K562 (cell line): ENCODE data around the gene CSNK1D. TPM values are rescaled to one million over a fixed set of nuclear protein-coding genes. Genes with fewer than 3 reads are reported as not detected.

Experiments
- HOXB6 ChIP-seq: fragments of 250-450 bp; sonication (Bioruptor Pico); IDR thresholded peaks from 2 replicates; pipeline ENCODE4 v1.5.1; 2022; ENCODE audit warnings: mild to moderate bottlenecking, borderline replicate concordance
- MTA2 ChIP-seq: fragments of 450-650 bp; IDR thresholded peaks from 2 replicates; pipeline ENCODE4 v1.6.1; 2016; ENCODE audit warnings: low read depth
- NFYB ChIP-seq: IDR thresholded peaks from 2 replicates; pipeline ENCODE4 v1.6.1; 2011; ENCODE audit warnings: mild to moderate bottlenecking, moderate library complexity; ENCODE audit not compliant: insufficient read length; ENCODE audit errors: extremely low read depth
- OTX1 ChIP-seq: fragments of 450-650 bp; formaldehyde crosslinking; IDR thresholded peaks from 2 replicates; pipeline ENCODE4 v1.4.0; 2022; ENCODE audit warnings: mild to moderate bottlenecking
- ZBTB40 ChIP-seq, 2 experiments: fragments of 450-650 bp in 1 of 2; sonication (generic) in 1 of 2; formaldehyde crosslinking in 1 of 2; IDR thresholded peaks; 2 replicates each; pipeline versions ENCODE4 v1.7.1 to v1.9.0; 2016 to 2022; ENCODE audit warnings: inconsistent platforms in 1 of 2, mild to moderate bottlenecking in 1 of 2, missing genetic modification reagents in 1 of 2
- ZNF274 ChIP-seq: IDR thresholded peaks from 2 replicates; pipeline ENCODE4 v1.6.1; 2011; ENCODE audit warnings: low read depth, mild to moderate bottlenecking, low read length, moderate library complexity, borderline replicate concordance
- polyA plus RNA-seq, 8 experiments: library from polyadenylated mRNA; depleted of rRNA in 4 of 8; stranded (reverse) in 5 of 8; unstranded in 3 of 8; fragments of >200 nt; fragmentation: Nextera tagmentation in 2 of 8; fragmentation: Illumina TruSeq in 1 of 8; extraction: Ambion mirVana in 2 of 8; extraction: Trizol in 1 of 8; gene quantifications; 2 replicates each; pipeline versions ENCODE4 v1.2.1 to v1.2.3, GENCODE V29; 2011 to 2014; ENCODE audit warnings: inconsistent platforms in 1 of 8, missing spikeins in 1 of 8
- total RNA-seq, 7 experiments: library from RNA; depleted of rRNA in 6 of 7; stranded (reverse); fragments of >200 nt in 6 of 7; fragmentation: Illumina TruSeq in 2 of 7; extraction: Trizol in 2 of 7; gene quantifications; 2 replicates each; pipeline versions ENCODE4 v1.2.1 to v1.2.3, GENCODE V29; 2011 to 2021; ENCODE audit warnings: low replicate concordance in 1 of 7
- TF ChIP-seq, protein P1 (sequence below): fragments of 250-450 bp; sonication (Bioruptor Pico); IDR thresholded peaks from 2 replicates; pipeline ENCODE4 v1.8.0; 2022; ENCODE audit warnings: moderate library complexity, mild to moderate bottlenecking, inconsistent platforms

CSNK1D gene
- total and polyA plus RNA-seq, 9 of the 15 experiments (the other 6 are each of a cell fraction or from before 2014, with no cell fraction given) = 6.5 to 133 (median 41.3) TPM

DNA sequence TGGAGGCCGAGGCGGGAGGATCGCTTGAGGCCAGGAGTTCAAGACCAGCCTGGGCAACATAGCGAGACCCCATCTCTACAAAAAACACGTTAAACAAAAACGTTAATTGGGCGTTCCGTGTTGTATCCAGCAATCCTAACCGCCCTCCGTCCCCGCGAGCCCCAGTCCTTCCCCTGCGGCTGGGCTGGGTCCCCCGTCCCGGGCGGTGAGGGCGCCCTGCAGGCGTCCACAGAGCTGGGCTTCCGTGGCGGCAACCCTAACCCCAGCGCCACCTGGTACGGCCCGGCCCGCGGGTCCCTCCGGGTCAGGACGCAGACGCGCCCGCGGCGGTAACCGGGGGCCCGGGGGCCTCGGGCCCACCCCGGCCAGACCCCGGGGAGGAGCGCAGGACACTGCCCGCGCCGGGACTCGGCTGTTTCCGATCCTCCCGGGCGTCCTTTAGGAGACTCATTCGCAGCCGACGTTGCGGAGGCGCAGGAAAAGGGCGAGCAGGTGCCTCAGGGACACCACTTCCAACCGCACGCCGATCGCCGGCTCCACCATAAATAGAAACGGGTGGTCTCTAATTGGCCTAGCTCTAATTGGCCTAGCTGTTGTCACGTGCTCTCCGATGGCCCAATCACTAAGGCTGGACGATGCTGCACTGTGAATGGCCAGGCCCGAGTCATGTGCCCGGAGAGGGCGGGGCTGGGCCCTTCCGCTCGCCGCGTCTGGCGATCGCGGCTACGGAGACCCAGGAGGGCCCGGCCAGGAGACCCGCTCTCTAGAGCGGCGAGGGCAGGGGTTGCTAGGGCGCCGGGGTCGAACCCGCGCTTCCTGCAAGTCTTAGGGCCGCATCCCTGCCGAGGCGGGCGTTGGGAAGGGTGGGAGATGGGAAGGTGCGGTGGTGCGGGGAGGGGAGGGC, 19.0 kb upstream of the CSNK1D start (continued):
- TF ChIP-seq HOXB6 (CRISPR knock-in tag) (no peak), ZNF274 (peak; percentile 34; the same call in 1 of the 2 replicates), ZBTB40 (IDR thresholded peaks at IDR 0.05) (peak; percentile 9; the same call in 1 of the 2 replicates), ZBTB40 (CRISPR knock-in tag; IDR thresholded peaks at IDR 0.05) (no peak), NFYB (peak; percentile 92), MTA2 (no peak), OTX1 (CRISPR knock-in tag) (no peak)
- TF ChIP-seq, protein P1, sequence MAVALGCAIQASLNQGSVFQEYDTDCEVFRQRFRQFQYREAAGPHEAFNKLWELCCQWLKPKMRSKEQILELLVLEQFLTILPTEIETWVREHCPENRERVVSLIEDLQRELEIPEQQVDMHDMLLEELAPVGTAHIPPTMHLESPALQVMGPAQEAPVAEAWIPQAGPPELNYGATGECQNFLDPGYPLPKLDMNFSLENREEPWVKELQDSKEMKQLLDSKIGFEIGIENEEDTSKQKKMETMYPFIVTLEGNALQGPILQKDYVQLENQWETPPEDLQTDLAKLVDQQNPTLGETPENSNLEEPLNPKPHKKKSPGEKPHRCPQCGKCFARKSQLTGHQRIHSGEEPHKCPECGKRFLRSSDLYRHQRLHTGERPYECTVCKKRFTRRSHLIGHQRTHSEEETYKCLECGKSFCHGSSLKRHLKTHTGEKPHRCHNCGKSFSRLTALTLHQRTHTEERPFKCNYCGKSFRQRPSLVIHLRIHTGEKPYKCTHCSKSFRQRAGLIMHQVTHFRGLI (CRISPR knock-in tag) = no peak
